Natural killer cell (primary cell): Measurements from ENCODE around the gene PHKB. TPM values are rescaled to one million over a fixed set of nuclear protein-coding genes. Genes with fewer than 3 reads are reported as not detected.

Experiments used
- ATAC-seq, 3 donors: fragments of 150-1000 bp in 2 of 3; fragments of 200-7000 bp in 1 of 3; cut with Tn5 transposase; 1 replicate in 1 of 3; 2 replicates in 2 of 3; pipeline ENCODE4 v1.10.0; 2021; ENCODE audit warnings: mild to moderate bottlenecking in 2 of 3, moderate library complexity in 2 of 3
- DNase-seq, 2 donors: peaks; one replicate each; pipeline versions ENCODE4 v3.0.0 to v3.0.0-alpha.2; 2013 to 2021; ENCODE audit warnings: mixed read lengths in 1 of 2
- H3K27ac ChIP-seq: one replicate; pipeline ENCODE4 v1.5.1; 2013; ENCODE audit warnings: mild to moderate bottlenecking, low read length
- H3K27me3 ChIP-seq: one replicate; pipeline ENCODE4 v1.6.1; 2013; ENCODE audit warnings: low read length; ENCODE audit not compliant: control insufficient read depth, insufficient read depth
- H3K36me3 ChIP-seq: one replicate; pipeline ENCODE4 v1.6.1; 2013; ENCODE audit warnings: low read length; ENCODE audit not compliant: control insufficient read depth, insufficient read depth
- H3K4me1 ChIP-seq: one replicate; pipeline ENCODE4 v1.6.1; 2013; ENCODE audit warnings: low read length; ENCODE audit not compliant: control insufficient read depth, insufficient read depth
- H3K4me3 ChIP-seq: one replicate; pipeline ENCODE4 v1.5.1; 2013; ENCODE audit warnings: low read length
- H3K9me3 ChIP-seq: one replicate; pipeline ENCODE4 v1.6.1; 2013; ENCODE audit warnings: low read length; ENCODE audit not compliant: control insufficient read depth, insufficient read depth
- H3K27ac Mint-ChIP-seq, 2 donors: one replicate each; pipeline ENCODE4 v1.8.0; 2022; ENCODE audit warnings: mild to moderate bottlenecking in 2 of 2, mixed read lengths in 2 of 2, moderate library complexity in 1 of 2
- H3K27me3 Mint-ChIP-seq, 2 donors: one replicate each; pipeline ENCODE4 v1.8.0; 2022; ENCODE audit warnings: low read depth in 2 of 2, mixed read lengths in 2 of 2
- H3K36me3 Mint-ChIP-seq: one replicate; pipeline ENCODE4 v1.8.0; 2022; ENCODE audit warnings: mixed read lengths
- H3K4me1 Mint-ChIP-seq, 2 donors: one replicate each; pipeline ENCODE4 v1.8.0; 2022; ENCODE audit warnings: mixed read lengths in 2 of 2
- H3K4me3 Mint-ChIP-seq: one replicate; pipeline ENCODE4 v1.8.0; 2022; ENCODE audit warnings: mild to moderate bottlenecking, moderate library complexity, mixed read lengths
- H3K9me3 Mint-ChIP-seq, 2 donors: one replicate each; pipeline ENCODE4 v1.8.0; 2022; ENCODE audit warnings: mixed read lengths in 2 of 2
- WGBS: methylation state at CpG from one replicate; pipeline ENCODE4 v1.1.7; 2013; ENCODE audit warnings: missing lambda C conversion rate; ENCODE audit not compliant: insufficient coverage; 5-methylcytosine and 5-hydroxymethylcytosine counted together
- intact Hi-C: fragments of 100-400 bp; cut with micrococcal nuclease; formaldehyde crosslinking; loops from one replicate; pipeline ENCODE4 v1.14.2; 2022
- total RNA-seq, 4 donors: library from RNA; stranded (reverse); fragments of 120-200 nt in 1 of 4; gene quantifications; one replicate each; pipeline versions ENCODE4 v1.2.3 to v1.2.4, GENCODE V29; 2013 to 2022
- TF ChIP-seq, protein P1 (sequence below): fragments of 200-600 bp; IDR thresholded peaks from one replicate; pipeline ENCODE4 v1.8.0; 2022; ENCODE audit warnings: antibody characterized with exemption

PHKB gene
- total RNA-seq, 3 donors from 2014 or later (not counting 1 experiment from before 2014, with no cell fraction given), result 54.4 to 64.0 (median 58.5) TPM

DNA sequence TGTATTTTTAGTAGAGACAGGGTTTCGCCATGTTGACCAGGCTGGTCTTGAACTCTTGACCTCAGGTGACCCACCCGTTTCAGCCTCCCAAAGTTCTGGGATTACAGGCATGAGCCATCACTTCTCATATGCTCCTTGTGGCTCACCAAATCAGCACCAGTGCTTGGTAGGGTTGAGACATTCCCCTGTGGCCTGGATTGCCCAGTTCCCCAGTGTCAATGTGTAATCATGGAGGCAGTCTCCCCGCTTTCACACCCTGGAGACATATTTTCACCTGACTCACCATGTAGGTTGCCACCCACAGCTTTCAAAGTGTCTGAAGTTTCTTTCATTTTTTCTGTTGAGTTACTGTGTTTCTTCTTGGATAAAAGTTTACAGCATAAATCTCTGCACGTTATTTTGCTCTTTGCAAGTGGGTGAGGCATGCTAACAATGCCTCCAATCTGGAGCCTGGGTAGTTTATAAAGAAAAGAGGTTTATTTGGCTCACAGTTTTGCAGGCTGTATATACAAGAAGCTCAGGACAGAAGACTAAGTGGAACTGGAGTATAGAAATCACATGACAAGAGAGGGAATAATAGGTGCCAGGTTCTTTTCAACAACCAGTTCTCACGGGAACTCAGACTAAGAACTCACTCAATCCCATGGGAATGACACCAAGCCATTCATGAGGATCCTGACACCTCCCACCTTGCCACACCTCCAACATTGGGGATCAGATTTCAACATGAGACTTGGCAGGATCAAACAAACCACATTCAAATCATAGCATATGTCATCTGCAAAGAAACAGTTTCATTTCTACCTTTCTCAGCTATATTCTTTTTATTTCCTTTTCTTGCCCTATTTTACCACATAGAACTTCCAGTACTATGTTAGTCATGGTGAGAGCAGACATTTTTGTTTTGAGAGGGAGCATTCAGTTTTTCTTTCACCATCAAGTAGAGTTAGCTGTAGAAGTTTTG lies 113.2 kb downstream of the PHKB start:
- TF ChIP-seq, protein P1, sequence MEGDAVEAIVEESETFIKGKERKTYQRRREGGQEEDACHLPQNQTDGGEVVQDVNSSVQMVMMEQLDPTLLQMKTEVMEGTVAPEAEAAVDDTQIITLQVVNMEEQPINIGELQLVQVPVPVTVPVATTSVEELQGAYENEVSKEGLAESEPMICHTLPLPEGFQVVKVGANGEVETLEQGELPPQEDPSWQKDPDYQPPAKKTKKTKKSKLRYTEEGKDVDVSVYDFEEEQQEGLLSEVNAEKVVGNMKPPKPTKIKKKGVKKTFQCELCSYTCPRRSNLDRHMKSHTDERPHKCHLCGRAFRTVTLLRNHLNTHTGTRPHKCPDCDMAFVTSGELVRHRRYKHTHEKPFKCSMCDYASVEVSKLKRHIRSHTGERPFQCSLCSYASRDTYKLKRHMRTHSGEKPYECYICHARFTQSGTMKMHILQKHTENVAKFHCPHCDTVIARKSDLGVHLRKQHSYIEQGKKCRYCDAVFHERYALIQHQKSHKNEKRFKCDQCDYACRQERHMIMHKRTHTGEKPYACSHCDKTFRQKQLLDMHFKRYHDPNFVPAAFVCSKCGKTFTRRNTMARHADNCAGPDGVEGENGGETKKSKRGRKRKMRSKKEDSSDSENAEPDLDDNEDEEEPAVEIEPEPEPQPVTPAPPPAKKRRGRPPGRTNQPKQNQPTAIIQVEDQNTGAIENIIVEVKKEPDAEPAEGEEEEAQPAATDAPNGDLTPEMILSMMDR, result no peak
- peak in 1 of 2 donors; percentile 19 for DNase-seq
- Histone ChIP-seq H3K9me3 (no peaks in the 10 kb centered on the region), H3K27ac (peak overlapping the region; percentile 19), H3K36me3 (no peaks in the 10 kb centered on the region), H3K4me3 (no peak overlapping the region), H3K4me1 (peaks cover 17% of the 10 kb centered on the region), H3K27me3 (no peaks in the 10 kb centered on the region)
- Mint-ChIP-seq H3K36me3 (peaks cover 10% of the 10 kb centered on the region), H3K27me3 (no peaks in the 10 kb centered on the region), H3K4me1 (peaks cover 52 to 55% of the 10 kb centered on the region in 2 donors), H3K9me3 (no peaks in the 10 kb centered on the region), H3K27ac (peak overlapping the region; percentile 37 to 81), H3K4me3 (no peak overlapping the region)
- peak in 1 of 3 donors; percentile 47 for ATAC-seq
- WGBS, result 85% methylated on average over 4 of the region's 5 CpGs
- intact Hi-C loops, result no loop called here

- Mint-ChIP-seq H3K36me3 (peaks cover 10% of the 10 kb centered on the region), H3K27me3 (no peaks in the 10 kb centered on the region), H3K4me1 (peaks cover 37 to 45% of the 10 kb centered on the region in 2 donors), H3K9me3 (no peaks in the 10 kb centered on the region), H3K4me3 (no peak overlapping the region), H3K27ac (peak overlapping the region in 1 of 2 donors; percentile 50)
- intact Hi-C loops, result no loop called here
- H3K27me3 ChIP-seq, result no peaks in the 10 kb centered on the region
- H3K9me3 ChIP-seq, result no peaks in the 10 kb centered on the region
- TF ChIP-seq, protein P1, result no peak
- H3K4me3 ChIP-seq, result no peak overlapping the region
- no peak for DNase-seq
- no peak overlapping the region for H3K27ac ChIP-seq
- H3K4me1 ChIP-seq, result peaks cover 17% of the 10 kb centered on the region
- no peak for ATAC-seq
- no peaks in the 10 kb centered on the region for H3K36me3 ChIP-seq
These were observed 115.9 kb downstream of the PHKB start for GRCh38 chr16:47577029-47577428.

- no peak overlapping the region for H3K4me3 Mint-ChIP-seq
- H3K4me1 ChIP-seq, result peaks cover 17% of the 10 kb centered on the region
- H3K36me3 ChIP-seq, result no peaks in the 10 kb centered on the region
- H3K27ac Mint-ChIP-seq, result no peak overlapping the region
- TF ChIP-seq, protein P1, result no peak
- no peaks in the 10 kb centered on the region for H3K27me3 ChIP-seq
- ATAC-seq, result no peak
- no peaks in the 10 kb centered on the region for H3K27me3 Mint-ChIP-seq
- WGBS, result no CpG with 5 or more reads among the region's 3 CpGs
- peaks cover 31 to 39% of the 10 kb centered on the region in 2 donors for H3K4me1 Mint-ChIP-seq
- H3K4me3 ChIP-seq, result no peak overlapping the region
- DNase-seq, result no peak
- H3K9me3 Mint-ChIP-seq, result no peaks in the 10 kb centered on the region
- H3K36me3 Mint-ChIP-seq, result peaks cover 10% of the 10 kb centered on the region
- no peak overlapping the region for H3K27ac ChIP-seq
- intact Hi-C loops, result no loop called here
- no peaks in the 10 kb centered on the region for H3K9me3 ChIP-seq
These were observed 116.9 kb downstream of the PHKB start for GRCh38 chr16:47578033-47578432.
